Activated CD4-positive, alpha-beta memory T cell treated with anti-CD3 and anti-CD28 coated beads for 36 hours (primary cell): Measurements from ENCODE around the gene E2F4. TPM values are rescaled to one million over a fixed set of nuclear protein-coding genes. Genes with fewer than 3 reads are reported as not detected.

ENCODE experiments used
- CTCF ChIA-PET: fragments of 350-600 bp; sonication (Branson Sonifier 250); formaldehyde crosslinking; loops from one replicate; lab custom pipeline; 2021; ENCODE audit warnings: antibody characterized with exemption, inconsistent platforms; lab: Charles Lee
- POLR2A ChIA-PET: fragments of 350-600 bp; sonication (Branson Sonifier 250); formaldehyde crosslinking; loops from one replicate; lab custom pipeline; 2021; ENCODE audit warnings: antibody characterized with exemption; lab: Charles Lee
- DNase-seq: peaks from one replicate; pipeline ENCODE4 v3.0.0-alpha.2; 2020
- H3K27ac Mint-ChIP-seq: one replicate; pipeline ENCODE4 v1.8.0; 2021; ENCODE audit warnings: mixed read lengths
- H3K27me3 Mint-ChIP-seq: one replicate; pipeline ENCODE4 v1.8.0; 2021; ENCODE audit warnings: mixed read lengths
- H3K36me3 Mint-ChIP-seq: one replicate; pipeline ENCODE4 v1.8.0; 2021; ENCODE audit warnings: mixed read lengths
- H3K4me1 Mint-ChIP-seq: one replicate; pipeline ENCODE4 v1.8.0; 2021; ENCODE audit warnings: low read depth, mixed read lengths
- H3K4me3 Mint-ChIP-seq: one replicate; pipeline ENCODE4 v1.8.0; 2021; ENCODE audit warnings: mild to moderate bottlenecking, mixed read lengths
- H3K9me3 Mint-ChIP-seq: one replicate; pipeline ENCODE4 v1.8.0; 2021; ENCODE audit warnings: mixed read lengths
- intact Hi-C: fragments of 100-400 bp; cut with micrococcal nuclease; formaldehyde crosslinking; loops from one replicate; pipeline ENCODE4 v1.15.1; 2023
- total RNA-seq, 2 experiments: library from RNA; stranded (reverse); gene quantifications; one replicate each; pipeline ENCODE4 v1.2.3, GENCODE V29; 2021

The E2F4 gene
- total RNA-seq, 2 experiments from 2014 or later, result 91.6 to 92.3 TPM

DNA sequence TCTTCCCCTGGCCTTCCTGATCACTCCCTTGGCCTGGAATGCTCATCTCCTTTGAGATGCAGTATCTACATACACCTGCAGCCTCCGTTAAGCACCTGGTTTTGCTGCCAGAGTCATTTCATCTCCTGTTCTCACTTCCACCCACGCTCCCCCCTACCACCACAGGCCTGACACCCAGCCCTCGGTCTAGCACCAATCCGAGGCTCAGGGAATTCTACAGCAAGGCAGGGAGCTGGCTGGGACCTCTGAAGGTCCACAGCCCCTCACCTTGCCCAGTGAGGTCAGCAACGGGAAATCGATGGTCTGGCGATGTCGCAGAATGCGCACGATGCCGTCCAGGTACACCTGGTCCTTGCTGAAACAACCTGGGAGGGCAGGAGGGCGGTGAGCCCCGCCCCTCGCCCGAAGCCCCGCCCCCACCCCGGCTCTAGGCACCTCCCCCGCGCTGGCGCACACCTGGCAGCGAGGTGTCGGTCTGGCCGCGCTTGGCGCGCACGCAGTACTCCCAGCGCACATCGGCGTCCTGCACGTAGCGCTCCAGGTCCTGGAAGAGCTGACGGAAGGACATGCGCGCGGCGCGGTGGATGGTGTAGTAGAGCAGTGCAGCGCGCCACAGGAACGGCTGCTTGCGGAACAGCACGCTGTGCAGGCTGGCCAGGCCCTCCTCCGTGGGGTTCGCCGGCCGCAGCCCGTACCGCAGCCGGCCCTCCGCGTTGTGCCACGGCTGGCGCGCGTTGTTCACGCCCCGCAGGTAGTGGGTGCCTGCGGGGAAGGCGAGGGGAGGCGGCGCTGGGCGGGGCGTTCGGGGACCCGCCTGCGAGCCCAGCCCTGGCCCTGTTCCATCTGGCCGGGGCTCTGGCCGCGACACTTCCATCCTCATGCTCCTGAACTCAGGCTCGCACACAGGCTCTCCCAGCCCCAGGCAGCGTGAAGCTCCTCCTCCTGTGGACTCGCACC lies 13.9 kb upstream of the E2F4 start:
- Mint-ChIP-seq H3K4me3 (peak overlapping the region; percentile 46), H3K27me3 (peaks cover 9% of the 10 kb centered on the region), H3K27ac (peak overlapping the region; percentile 8), H3K9me3 (no peaks in the 10 kb centered on the region), H3K4me1 (peaks cover 25% of the 10 kb centered on the region), H3K36me3 (no peaks in the 10 kb centered on the region)
- intact Hi-C loops, result loop anchor here (10.0 kb wide), 1 partner anchor 907 kb away; the partner anchor contains the start of gene NFATC3
- ChIA-PET CTCF (interaction anchor here (0.5 to 5.1 kb wide), 9 partner anchors 7 to 344 kb away, joined by 3 to 39 read pairs (median 4); no protein-coding TSS in a partner anchor), POLR2A (interaction anchor here (0.9 to 1.0 kb wide), 2 partner anchors 13 to 15 kb away, joined by 3 read pairs; partner anchors contain the start of gene HSF4)
- peak; percentile 73 for DNase-seq

DNA sequence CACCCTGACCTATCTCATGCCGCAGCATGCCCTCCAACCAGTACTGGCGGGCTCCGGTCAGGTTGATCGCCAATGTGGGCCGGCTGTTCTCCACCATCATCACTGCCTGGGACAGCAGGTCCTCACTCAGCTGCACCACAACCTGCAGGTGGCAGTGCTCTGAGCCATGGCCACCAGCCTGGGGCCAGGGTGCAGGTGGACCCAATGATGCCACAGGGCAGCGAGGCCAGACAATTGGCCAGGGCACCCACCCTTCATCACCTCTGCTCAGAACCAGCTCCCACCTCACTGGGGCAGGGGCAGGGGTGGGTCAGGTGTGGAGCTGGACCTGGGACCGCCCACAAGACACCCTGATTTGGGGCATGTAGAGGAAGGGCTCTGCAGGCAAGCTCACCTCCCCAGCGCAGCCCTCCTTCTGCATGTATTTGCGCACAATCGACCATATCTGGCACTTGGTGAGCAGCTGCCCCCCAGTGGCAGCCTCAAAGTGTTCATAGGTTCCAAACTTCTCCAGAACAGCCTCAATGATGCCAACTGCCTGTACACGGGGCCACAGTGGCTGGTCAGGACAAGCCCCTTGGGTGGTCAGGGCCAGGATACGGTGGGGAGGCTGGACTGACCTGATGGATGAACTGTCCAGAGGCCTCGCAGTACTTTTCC lies 12.4 kb upstream of the E2F4 start:
- Mint-ChIP-seq H3K27me3 (peaks cover 2% of the 10 kb centered on the region), H3K36me3 (no peaks in the 10 kb centered on the region), H3K27ac (no peak overlapping the region), H3K4me3 (no peak overlapping the region), H3K4me1 (peaks cover 15% of the 10 kb centered on the region), H3K9me3 (no peaks in the 10 kb centered on the region)
- CTCF ChIA-PET, result interaction anchor here (0.8 kb wide), 1 partner anchor 22 kb away, joined by 3 read pairs; no protein-coding TSS in a partner anchor
- intact Hi-C loops, result loop anchor here (10.0 kb wide), 1 partner anchor 905 kb away; the partner anchor contains the start of gene NFATC3
- no peak for DNase-seq
- POLR2A ChIA-PET, result no interaction called here

DNA sequence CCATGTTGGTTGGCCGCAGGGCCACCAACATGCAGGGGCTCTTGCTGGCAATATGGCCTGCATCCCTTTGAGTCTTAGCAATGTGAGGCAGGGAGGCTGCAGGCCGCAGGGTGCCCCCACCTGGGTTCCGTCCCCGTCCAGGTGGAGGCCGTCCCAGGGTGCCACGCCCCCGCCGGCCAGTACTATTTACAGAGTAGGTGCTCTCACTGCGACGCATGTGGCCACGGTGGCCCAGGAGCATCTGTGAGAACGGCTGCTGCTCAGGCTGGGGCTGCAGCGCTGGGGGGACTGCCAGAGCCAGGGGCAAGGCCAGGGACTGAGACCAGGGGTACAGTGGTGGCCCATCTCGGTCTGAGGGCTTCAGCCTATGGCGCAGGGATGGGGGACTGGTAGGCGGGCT lies 11.8 kb upstream of the E2F4 start:
- H3K27me3 Mint-ChIP-seq, result peaks cover 4% of the 10 kb centered on the region
- H3K9me3 Mint-ChIP-seq, result no peaks in the 10 kb centered on the region
- no peak overlapping the region for H3K27ac Mint-ChIP-seq
- H3K4me3 Mint-ChIP-seq, result no peak overlapping the region
- intact Hi-C loops, result no loop called here
- CTCF ChIA-PET, result interaction anchor here (1.4 kb wide), 1 partner anchor 162 kb away, joined by 6 read pairs; no protein-coding TSS in a partner anchor
- DNase-seq, result no peak
- peaks cover 18% of the 10 kb centered on the region for H3K4me1 Mint-ChIP-seq
- POLR2A ChIA-PET, result no interaction called here
- no peaks in the 10 kb centered on the region for H3K36me3 Mint-ChIP-seq

DNA sequence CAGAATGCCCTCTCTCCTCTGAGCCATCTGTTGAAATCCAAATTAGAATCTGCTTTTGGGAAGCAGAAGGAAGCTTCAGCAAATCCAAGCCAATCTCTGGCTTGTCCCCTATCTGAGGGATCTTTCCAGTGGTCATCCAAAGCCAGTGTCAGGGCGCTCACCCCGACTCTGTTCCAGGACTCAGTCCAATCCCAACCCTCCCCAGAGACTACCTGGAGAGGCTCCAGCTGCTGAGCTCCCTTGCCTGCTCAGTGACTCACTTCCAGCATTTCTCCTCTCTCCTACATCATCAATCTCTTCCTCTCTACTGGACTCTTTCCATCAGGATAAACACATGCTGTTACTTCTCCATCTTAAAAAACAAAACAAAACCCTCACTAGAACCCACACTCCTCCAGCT lies 10.6 kb upstream of the E2F4 start:
- no peaks in the 10 kb centered on the region for H3K9me3 Mint-ChIP-seq
- DNase-seq, result no peak
- H3K4me1 Mint-ChIP-seq, result peaks cover 22% of the 10 kb centered on the region
- no peak overlapping the region for H3K4me3 Mint-ChIP-seq
- peaks cover 8% of the 10 kb centered on the region for H3K27me3 Mint-ChIP-seq
- no peak overlapping the region for H3K27ac Mint-ChIP-seq
- intact Hi-C loops, result no loop called here
- H3K36me3 Mint-ChIP-seq, result no peaks in the 10 kb centered on the region
- CTCF ChIA-PET, result interaction anchor here (0.8 to 1.4 kb wide), 3 partner anchors 17 to 164 kb away, joined by 3 to 6 read pairs (median 3); no protein-coding TSS in a partner anchor
- POLR2A ChIA-PET, result no interaction called here

DNA sequence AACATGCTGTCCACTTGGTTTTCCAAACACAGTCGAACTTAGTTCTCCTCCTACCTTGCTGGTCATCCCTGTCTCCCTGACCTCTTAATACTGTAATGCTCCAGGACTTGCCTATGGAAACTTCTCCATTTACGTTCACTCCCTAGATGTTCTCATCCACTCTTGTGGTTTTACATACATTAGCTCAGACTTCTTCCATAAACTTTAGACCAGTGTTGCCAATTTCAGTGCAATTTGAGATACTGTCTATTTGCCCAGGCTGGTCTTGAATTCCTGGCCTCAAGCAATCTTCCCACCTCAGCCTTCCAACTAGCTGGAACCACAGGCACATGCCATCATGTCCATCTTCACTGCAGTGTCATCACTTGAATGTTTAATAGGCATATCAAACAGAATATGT lies 9.7 kb upstream of the E2F4 start:
- intact Hi-C loops, result loop anchor here (2.0 kb wide), 2 partner anchors 65 to 197 kb away; partner anchors contain the start of gene FHOD1
- H3K27ac Mint-ChIP-seq, result no peak overlapping the region
- POLR2A ChIA-PET, result interaction anchor here (1.2 kb wide), 1 partner anchor 9 kb away, joined by 4 read pairs; no protein-coding TSS in a partner anchor
- H3K4me3 Mint-ChIP-seq, result no peak overlapping the region
- DNase-seq, result no peak
- no peaks in the 10 kb centered on the region for H3K36me3 Mint-ChIP-seq
- peaks cover 8% of the 10 kb centered on the region for H3K27me3 Mint-ChIP-seq
- CTCF ChIA-PET, result interaction anchor here (0.6 to 4.0 kb wide), 5 partner anchors 14 to 221 kb away, joined by 3 to 57 read pairs (median 4); partner anchors contain the start of gene CES3
- no peaks in the 10 kb centered on the region for H3K9me3 Mint-ChIP-seq
- H3K4me1 Mint-ChIP-seq, result peaks cover 22% of the 10 kb centered on the region

DNA sequence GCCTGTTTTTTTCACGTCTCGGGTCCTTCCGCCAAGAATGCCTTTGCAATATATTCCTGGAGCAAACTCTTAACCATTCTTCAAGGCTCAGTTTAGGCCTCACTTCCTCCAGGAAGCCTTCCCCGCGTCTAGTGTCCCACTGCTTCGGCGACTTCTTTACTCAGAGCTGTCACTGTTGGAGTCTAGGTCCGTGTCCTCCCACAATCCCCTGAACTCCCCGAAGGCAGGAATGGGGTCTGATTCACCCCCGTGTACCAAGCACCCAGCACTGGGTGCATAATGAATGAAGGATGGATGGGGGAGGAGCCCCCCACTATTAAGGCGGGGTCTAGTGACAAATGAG lies 8.7 kb upstream of the E2F4 start:
- H3K4me1 Mint-ChIP-seq, result peaks cover 16% of the 10 kb centered on the region
- POLR2A ChIA-PET, result interaction anchor here (0.5 to 1.4 kb wide), 4 partner anchors 23 to 170 kb away, joined by 3 read pairs; partner anchors contain the start of gene FHOD1

DNA sequence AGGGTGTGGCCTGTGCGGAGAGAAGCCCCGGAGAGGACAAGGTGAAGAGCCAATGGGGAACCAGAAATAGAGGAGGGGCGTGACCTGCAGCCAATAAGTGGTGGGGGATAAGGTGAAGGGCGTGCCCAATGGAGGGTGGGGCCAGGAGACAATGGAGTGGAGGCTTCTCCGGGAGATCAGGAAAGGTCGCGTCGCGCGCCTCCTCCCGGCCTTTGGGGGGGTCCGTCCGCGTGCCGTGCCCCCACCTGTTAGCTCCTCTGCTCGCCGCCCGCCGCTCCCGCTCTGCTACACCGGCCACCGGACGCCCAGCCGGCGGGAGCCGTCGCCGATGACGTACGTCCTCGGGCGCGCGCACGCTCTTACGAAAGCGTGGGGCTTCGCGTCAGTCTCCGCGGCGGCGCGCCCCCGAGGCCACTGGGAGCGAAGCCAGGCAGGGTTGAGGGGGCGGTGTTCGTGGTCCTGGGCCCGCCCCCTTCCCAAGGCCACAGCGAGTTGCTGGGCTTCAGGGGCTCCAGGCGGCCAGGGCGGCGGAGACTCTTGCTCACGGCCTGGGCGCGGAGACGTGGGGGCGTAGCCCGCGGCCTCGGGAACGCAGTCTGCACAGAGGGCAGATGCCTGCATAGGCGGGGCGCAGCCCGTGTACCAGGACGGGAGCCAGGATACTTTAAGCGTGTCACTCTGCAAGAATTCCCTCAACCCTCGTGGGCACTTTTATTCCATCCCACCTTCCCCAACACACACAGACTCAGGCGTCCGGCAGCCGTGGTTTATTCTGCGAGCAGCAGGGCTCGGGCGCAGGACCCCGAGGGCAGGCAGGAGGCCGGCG lies 8.1 kb upstream of the E2F4 start, which contains the start of gene MATCAP1:
MATCAP1 (minus strand) TSS at position 337 of the 826 bp plus-strand sequence. CDS start 3,353 bp downstream, outside the sequence.
- DNase-seq, result peak; percentile 96
- Mint-ChIP-seq H3K4me3 (no peak within 1 kb of the TSS), H3K9me3 (no peaks in the 10 kb centered on the region), H3K4me1 (peaks cover 14% of the 10 kb centered on the region), H3K36me3 (no peaks in the 10 kb centered on the region), H3K27me3 (peaks cover 8% of the 10 kb centered on the region), H3K27ac (no peak within 1 kb of the TSS)
- ChIA-PET CTCF (interaction anchor here (0.6 to 4.0 kb wide), 18 partner anchors 10 to 230 kb away, joined by 3 to 57 read pairs (median 10); partner anchors contain the start of genes B3GNT9, CES3, FBXL8 and NOL3), POLR2A (interaction anchor here (1.0 to 1.4 kb wide), 3 partner anchors 23 to 170 kb away, joined by 3 read pairs; partner anchors contain the start of gene FHOD1)
- intact Hi-C loops, result loop anchor here (1.0 to 2.0 kb wide), 5 partner anchors 8 to 199 kb away; partner anchors contain the start of genes E2F4, FBXL8, FHOD1 and TRADD

More for the DNA sequence above, 8.7 kb upstream of the E2F4 start:
- DNase-seq, result no peak
- H3K27ac Mint-ChIP-seq, result no peak overlapping the region
- H3K4me3 Mint-ChIP-seq, result no peak overlapping the region
- CTCF ChIA-PET, result interaction anchor here (0.6 to 4.0 kb wide), 5 partner anchors 26 to 222 kb away, joined by 3 to 57 read pairs (median 4); partner anchors contain the start of gene CES3
- intact Hi-C loops, result loop anchor here (1.0 to 2.0 kb wide), 5 partner anchors 9 to 198 kb away; partner anchors contain the start of genes E2F4, FBXL8, FHOD1 and TRADD
- no peaks in the 10 kb centered on the region for H3K9me3 Mint-ChIP-seq
- H3K27me3 Mint-ChIP-seq, result peaks cover 8% of the 10 kb centered on the region
- no peaks in the 10 kb centered on the region for H3K36me3 Mint-ChIP-seq

DNA sequence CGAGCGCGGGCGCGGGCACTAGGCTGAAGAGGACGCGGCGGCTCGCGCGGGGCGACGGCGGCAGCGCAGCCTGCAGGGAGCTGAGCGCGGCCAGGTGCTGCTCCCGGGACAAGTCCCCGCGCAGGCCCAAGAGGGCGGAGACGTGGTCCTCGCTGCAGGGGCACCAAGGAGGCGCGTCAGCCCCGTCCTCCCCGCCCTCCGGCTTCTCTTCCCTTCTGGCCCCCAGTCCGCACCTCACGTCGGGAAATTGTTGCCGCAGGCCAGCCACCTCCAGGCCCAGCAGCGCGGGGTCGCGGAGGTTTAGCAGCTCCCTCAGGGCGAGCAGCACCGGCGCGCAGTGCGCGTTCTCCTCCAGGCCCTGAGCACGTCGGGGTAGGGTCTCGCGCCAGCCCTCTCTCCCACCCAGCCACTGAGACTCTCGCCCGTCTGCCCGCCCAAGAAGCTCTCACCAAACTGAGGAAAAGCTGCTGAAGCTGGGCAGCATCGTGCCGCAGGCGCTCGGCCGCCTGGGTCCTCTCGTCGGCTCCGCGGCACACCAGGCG lies 7.4 kb upstream of the E2F4 start:
- Mint-ChIP-seq H3K9me3 (no peaks in the 10 kb centered on the region), H3K4me1 (peaks cover 12% of the 10 kb centered on the region), H3K27me3 (peaks cover 8% of the 10 kb centered on the region), H3K27ac (no peak overlapping the region), H3K4me3 (no peak overlapping the region), H3K36me3 (no peaks in the 10 kb centered on the region)
- intact Hi-C loops, result no loop called here
- DNase-seq, result no peak
- ChIA-PET POLR2A (interaction anchor here (1.0 to 1.5 kb wide), 4 partner anchors 10 to 63 kb away, joined by 3 to 4 read pairs (median 4); partner anchors contain the start of genes FHOD1 and TMEM208), CTCF (interaction anchor here (0.6 to 4.0 kb wide), 35 partner anchors 8 to 242 kb away, joined by 3 to 57 read pairs (median 5); partner anchors contain the start of genes B3GNT9, CES3, FBXL8 and NOL3)

DNA sequence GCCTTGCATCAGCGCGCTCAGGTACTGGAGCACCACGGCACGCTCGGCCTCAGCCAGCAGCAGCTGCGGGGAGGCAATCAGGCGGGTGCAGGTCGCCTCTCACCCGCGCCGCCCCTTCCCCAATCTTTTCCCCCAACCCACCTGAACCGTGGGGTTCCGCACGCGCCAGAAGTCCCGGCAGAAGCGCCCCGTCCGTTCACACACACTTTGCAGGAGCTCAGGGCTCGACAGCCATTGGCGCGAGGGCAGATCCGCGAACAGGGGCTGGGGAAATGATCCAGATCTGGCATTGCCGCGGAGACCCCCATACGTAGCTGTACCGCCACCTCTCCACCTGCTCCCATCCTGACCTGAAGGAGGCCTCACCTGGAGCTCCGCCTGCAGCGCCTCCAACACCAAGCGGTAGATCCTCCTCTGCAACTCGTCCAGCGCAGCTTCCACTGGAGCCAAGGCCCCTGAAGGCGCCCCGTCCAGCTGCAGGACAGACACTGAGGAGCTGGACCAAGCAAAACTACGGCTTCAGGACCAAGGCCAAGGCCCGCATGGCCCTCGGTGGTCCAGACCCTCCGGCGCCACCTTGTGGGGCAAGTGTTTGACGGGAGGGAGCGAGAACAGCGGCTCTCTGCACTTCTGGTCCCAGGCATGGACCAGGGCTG lies 6.8 kb upstream of the E2F4 start:
- intact Hi-C loops, result loop anchor here (1.0 kb wide), 2 partner anchors 167 to 208 kb away; no protein-coding TSS in a partner anchor
- Mint-ChIP-seq H3K27ac (peak overlapping the region; percentile 34), H3K4me3 (peak overlapping the region; percentile 72), H3K36me3 (no peaks in the 10 kb centered on the region), H3K27me3 (peaks cover 8% of the 10 kb centered on the region), H3K4me1 (peaks cover 12% of the 10 kb centered on the region), H3K9me3 (no peaks in the 10 kb centered on the region)
- DNase-seq, result peak; percentile 91
- ChIA-PET POLR2A (interaction anchor here (1.0 to 1.5 kb wide), 2 partner anchors 11 to 41 kb away, joined by 4 read pairs; partner anchors contain the start of gene TMEM208), CTCF (interaction anchor here (0.6 to 4.0 kb wide), 41 partner anchors 8 to 242 kb away, joined by 3 to 57 read pairs (median 4); partner anchors contain the start of genes B3GNT9, CES3, FBXL8 and NOL3)
